Endothelial cell of umbilical vein (primary cell): ENCODE measurements around the gene SLC4A4. TPM values are rescaled to one million over a fixed set of nuclear protein-coding genes. Genes with fewer than 3 reads are reported as not detected.

Source experiments
- BruUV-seq: library from RNA; stranded (reverse); fragments of 400-500 nt; replicated peaks from 2 replicates; lab custom pipeline; 2021; lab: Mats Ljungman, UMichigan
- CTCF ChIA-PET: fragments of 300-600, 350-600 bp; sonication (Branson Sonifier 250); formaldehyde crosslinking; loops from one replicate; lab custom pipeline; 2021; ENCODE audit warnings: antibody characterized with exemption, inconsistent platforms; lab: Charles Lee
- POLR2A ChIA-PET: fragments of 300-600, 350-600 bp; sonication (Branson Sonifier 250); formaldehyde crosslinking; loops from one replicate; lab custom pipeline; 2021; ENCODE audit warnings: antibody characterized with exemption, inconsistent platforms; lab: Charles Lee
- DNase-seq: peaks from one replicate; pipeline ENCODE4 v3.0.0-alpha.2; 2011; ENCODE audit warnings: low read depth, low spot score
- FAIRE-seq: peaks from 2 replicates; lab custom pipeline; 2011; peaks lifted over from hg19 to GRCh38; lab: Jason Lieb, UNC
- H2AFZ ChIP-seq: 2 replicates; pipeline ENCODE4 v1.6.0; 2012; ENCODE audit warnings: low read depth, low read length, control low read depth, inconsistent platforms
- H3K27ac ChIP-seq: 2 replicates; pipeline ENCODE4 v1.5.1; 2011; ENCODE audit warnings: low read depth, mild to moderate bottlenecking, control low read depth, low read length, moderate library complexity; ENCODE audit not compliant: insufficient read depth
- H3K27me3 ChIP-seq, 2 experiments: 2 replicates each; pipeline versions ENCODE4 v1.6.0 to v1.6.1; 2011; ENCODE audit warnings: low read length in 2 of 2, mixed read lengths in 1 of 2; ENCODE audit not compliant: control insufficient read depth in 2 of 2, insufficient read depth in 2 of 2
- H3K36me3 ChIP-seq, 2 experiments: 2 replicates in 1 of 2; 3 replicates in 1 of 2; pipeline ENCODE4 v1.5.1; 2011; ENCODE audit warnings: low read length in 2 of 2, mild to moderate bottlenecking in 1 of 2, moderate library complexity in 1 of 2; ENCODE audit not compliant: control insufficient read depth in 2 of 2, insufficient read depth in 2 of 2; ENCODE audit errors: extremely low read depth in 1 of 2
- H3K4me1 ChIP-seq: 3 replicates; pipeline ENCODE4 v1.5.1; 2011; ENCODE audit warnings: mild to moderate bottlenecking, low read length; ENCODE audit not compliant: control insufficient read depth, insufficient read depth; ENCODE audit errors: extremely low read depth
- H3K4me2 ChIP-seq: 2 replicates; pipeline ENCODE4 v1.6.1; 2011; ENCODE audit warnings: low read length, control low read depth, mixed read lengths; ENCODE audit not compliant: insufficient read depth
- H3K4me3 ChIP-seq, 3 experiments: fragments of 200-600 bp in 1 of 3; sonication (generic), shearing (Covaris generic) in 1 of 3; replicated peaks in 1 of 3; 2 replicates each; pipeline ENCODE4 v1.5.1; 2011 to 2016; ENCODE audit warnings: control low read depth in 3 of 3, low read length in 3 of 3, mild to moderate bottlenecking in 2 of 3, inconsistent platforms in 1 of 3, low read depth in 1 of 3, moderate library complexity in 1 of 3; ENCODE audit not compliant: insufficient read depth in 1 of 3
- H3K79me2 ChIP-seq: 2 replicates; pipeline ENCODE4 v1.6.0; 2012; ENCODE audit warnings: low read length, inconsistent platforms; ENCODE audit not compliant: control insufficient read depth, insufficient read depth
- H3K9ac ChIP-seq: replicated peaks from 2 replicates; pipeline ENCODE3; 2011; ENCODE audit warnings: low read length, control low read depth; ENCODE audit not compliant: insufficient read depth; ENCODE audit errors: extremely low read depth
- H3K9me1 ChIP-seq: replicated peaks from 3 replicates; pipeline ENCODE4 v1.6.0; 2011; ENCODE audit warnings: mild to moderate bottlenecking, low read length; ENCODE audit not compliant: control insufficient read depth, insufficient read depth; ENCODE audit errors: extremely low read depth
- H3K9me3 ChIP-seq: replicated peaks from 2 replicates; pipeline ENCODE4 v1.5.1; 2012; ENCODE audit warnings: low read length, inconsistent platforms; ENCODE audit not compliant: control insufficient read depth, insufficient read depth
- H4K20me1 ChIP-seq: replicated peaks from 2 replicates; pipeline ENCODE3; 2011; ENCODE audit warnings: mild to moderate bottlenecking, low read length; ENCODE audit not compliant: control insufficient read depth, insufficient read depth; ENCODE audit errors: extremely low read depth
- EZH2 ChIP-seq: IDR thresholded peaks from 2 replicates; pipeline ENCODE4 v1.6.1; 2012; ENCODE audit warnings: borderline replicate concordance, low read depth, mild to moderate bottlenecking, moderate library complexity, low read length, inconsistent platforms; ENCODE audit not compliant: severe bottlenecking
- FOS ChIP-seq: IDR thresholded peaks from 2 replicates; pipeline ENCODE4 v1.6.1; 2011; ENCODE audit warnings: mild to moderate bottlenecking, low read length, moderate library complexity, borderline replicate concordance; ENCODE audit not compliant: insufficient read depth
- GATA2 ChIP-seq: IDR thresholded peaks from 2 replicates; pipeline ENCODE4 v1.7.0; 2011; ENCODE audit warnings: low read depth, mild to moderate bottlenecking, moderate library complexity, mixed read lengths, low read length; ENCODE audit not compliant: insufficient read length, insufficient read depth
- JUN ChIP-seq: IDR thresholded peaks from 2 replicates; pipeline ENCODE4 v1.6.1; 2011; ENCODE audit warnings: borderline replicate concordance, low read depth; ENCODE audit not compliant: insufficient read length, insufficient read depth
- MYC ChIP-seq: IDR thresholded peaks from one replicate; pipeline ENCODE4 v1.6.1; 2011; ENCODE audit warnings: mild to moderate bottlenecking, low read depth, low read length
- POLR2A ChIP-seq: IDR thresholded peaks from 2 replicates; pipeline ENCODE4 v1.6.1; 2012; ENCODE audit warnings: low read depth, mild to moderate bottlenecking, control low read depth, low read length
- POLR2AphosphoS5 ChIP-seq: IDR thresholded peaks from 2 replicates; pipeline ENCODE4 v1.6.1; 2012; ENCODE audit warnings: low read depth, mild to moderate bottlenecking, control low read depth, low read length, moderate library complexity; ENCODE audit not compliant: insufficient read depth
- dilution Hi-C: fragments of 300-500 bp; cut with MboI; formaldehyde crosslinking; loops from one replicate; pipeline ENCODE4 v1.15.0; 2019; ENCODE audit warnings: low sequenced_read_pairs; ENCODE audit not compliant: extremely low pct_ligation_motif_present
- intact Hi-C: fragments of 100-400 bp; cut with micrococcal nuclease; formaldehyde crosslinking; loops from one replicate; pipeline ENCODE4 v1.10.0; 2022
- polyA plus RNA-seq, 4 experiments: library from polyadenylated mRNA; depleted of rRNA in 3 of 4; stranded (reverse) in 3 of 4; unstranded in 1 of 4; fragments of >200 nt; gene quantifications; 2 replicates each; pipeline versions ENCODE4 v1.2.1 to v1.2.3, GENCODE V29; 2011 to 2012; ENCODE audit warnings: missing spikeins in 1 of 4
- total RNA-seq: library from RNA; stranded (reverse); gene quantifications from 2 replicates; pipeline ENCODE4 v1.2.3, GENCODE V29; 2021
- TF ChIP-seq, protein P1 (sequence below): IDR thresholded peaks from 2 replicates; pipeline ENCODE4 v1.6.1; 2011; ENCODE audit not compliant: insufficient read depth, insufficient read length
- TF ChIP-seq, protein P2 (sequence below), 2 donors: IDR thresholded peaks; 1 replicate in 1 of 2; 2 replicates in 1 of 2; pipeline ENCODE4 v1.5.1; 2011; ENCODE audit warnings: low read length in 2 of 2, mild to moderate bottlenecking in 2 of 2, moderate library complexity in 2 of 2, control low read depth in 1 of 2, inconsistent platforms in 1 of 2, low read depth in 1 of 2; ENCODE audit not compliant: insufficient read depth in 1 of 2; ENCODE audit errors: extremely low read depth in 1 of 2

Gene SLC4A4
- total and polyA plus RNA-seq, 2 donors (not counting 3 experiments of a cell fraction or from before 2014, with no cell fraction given), result not detected

DNA sequence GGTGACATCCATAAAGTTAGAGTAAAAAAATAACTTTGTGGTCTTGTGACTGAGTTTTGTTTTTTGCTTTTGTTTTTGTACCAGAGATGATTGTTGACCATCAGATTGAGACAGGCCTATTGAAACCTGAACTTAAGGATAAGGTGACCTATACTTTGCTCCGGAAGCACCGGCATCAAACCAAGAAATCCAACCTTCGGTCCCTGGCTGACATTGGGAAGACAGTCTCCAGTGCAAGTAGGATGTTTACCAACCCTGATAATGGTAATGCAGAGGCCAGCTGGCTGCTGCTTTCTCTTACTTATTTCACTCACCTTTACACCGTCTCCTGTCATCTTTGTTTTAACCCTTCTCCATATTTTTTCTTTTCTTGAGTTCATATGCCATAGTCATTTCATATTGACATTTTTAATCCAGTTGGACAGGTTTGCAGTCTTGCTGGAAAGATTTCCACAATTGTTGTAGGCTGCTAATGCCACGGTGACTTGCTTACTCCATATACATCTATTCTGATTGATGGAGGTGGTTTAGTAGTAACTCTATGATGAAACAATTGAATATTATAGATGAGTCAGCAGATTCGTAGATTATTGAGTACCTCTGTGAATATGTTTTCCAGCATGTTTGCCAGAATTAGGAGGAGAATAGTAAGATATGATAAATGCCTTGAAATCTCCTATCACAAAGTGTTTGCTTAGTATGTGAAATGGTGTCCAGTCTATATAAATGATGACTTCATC, 18.3 kb downstream of the SLC4A4 start:
- no peaks in the 10 kb centered on the region for H4K20me1 ChIP-seq
- CTCF ChIA-PET, result no interaction called here
- H3K27me3 ChIP-seq, result no peaks in the 10 kb centered on the region
- H2AFZ ChIP-seq, result no peak overlapping the region
- no peaks in the 10 kb centered on the region for H3K36me3 ChIP-seq
- H3K4me3 ChIP-seq, result no peak overlapping the region
- TF ChIP-seq JUN (no peak), POLR2AphosphoS5 (no peak), MYC (no peak), EZH2 (no peak), FOS (no peak), GATA2 (no peak), POLR2A (no peak)
- TF ChIP-seq, protein P1, sequence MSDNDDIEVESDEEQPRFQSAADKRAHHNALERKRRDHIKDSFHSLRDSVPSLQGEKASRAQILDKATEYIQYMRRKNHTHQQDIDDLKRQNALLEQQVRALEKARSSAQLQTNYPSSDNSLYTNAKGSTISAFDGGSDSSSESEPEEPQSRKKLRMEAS, result no peak
- TF ChIP-seq, protein P2, sequence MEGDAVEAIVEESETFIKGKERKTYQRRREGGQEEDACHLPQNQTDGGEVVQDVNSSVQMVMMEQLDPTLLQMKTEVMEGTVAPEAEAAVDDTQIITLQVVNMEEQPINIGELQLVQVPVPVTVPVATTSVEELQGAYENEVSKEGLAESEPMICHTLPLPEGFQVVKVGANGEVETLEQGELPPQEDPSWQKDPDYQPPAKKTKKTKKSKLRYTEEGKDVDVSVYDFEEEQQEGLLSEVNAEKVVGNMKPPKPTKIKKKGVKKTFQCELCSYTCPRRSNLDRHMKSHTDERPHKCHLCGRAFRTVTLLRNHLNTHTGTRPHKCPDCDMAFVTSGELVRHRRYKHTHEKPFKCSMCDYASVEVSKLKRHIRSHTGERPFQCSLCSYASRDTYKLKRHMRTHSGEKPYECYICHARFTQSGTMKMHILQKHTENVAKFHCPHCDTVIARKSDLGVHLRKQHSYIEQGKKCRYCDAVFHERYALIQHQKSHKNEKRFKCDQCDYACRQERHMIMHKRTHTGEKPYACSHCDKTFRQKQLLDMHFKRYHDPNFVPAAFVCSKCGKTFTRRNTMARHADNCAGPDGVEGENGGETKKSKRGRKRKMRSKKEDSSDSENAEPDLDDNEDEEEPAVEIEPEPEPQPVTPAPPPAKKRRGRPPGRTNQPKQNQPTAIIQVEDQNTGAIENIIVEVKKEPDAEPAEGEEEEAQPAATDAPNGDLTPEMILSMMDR (IDR thresholded peaks at IDR 0.05; ENCODE audit: extremely low read depth in 1 of 2, insufficient read depth in 1 of 2, low read depth in 1 of 2, low read length in 2 of 2), result no peak
- H3K4me2 ChIP-seq, result no peak overlapping the region
- FAIRE-seq (no peak), DNase-seq (no peak)
- no peak overlapping the region for H3K27ac ChIP-seq
- POLR2A ChIA-PET, result no interaction called here
- no peaks in the 10 kb centered on the region for H3K79me2 ChIP-seq
- dilution Hi-C loops (no loop called here), intact Hi-C loops (no loop called here)
- no peaks in the 10 kb centered on the region for H3K9me3 ChIP-seq
- BruUV-seq, result no TSS peak
- H3K9me1 ChIP-seq, result no peaks in the 10 kb centered on the region
- H3K4me1 ChIP-seq, result no peaks in the 10 kb centered on the region
- H3K9ac ChIP-seq, result no peak overlapping the region
